OCI-LY1 (cell line): ENCODE data around the gene SUFU.

Source experiments
- H2AFZ ChIP-seq: fragments of 200-600 bp; sonication (generic), shearing (Covaris generic); 2 replicates; pipeline ENCODE4 v1.6.0; 2014; ENCODE audit warnings: antibody characterized with exemption, mild to moderate bottlenecking, low read length
- H3F3A ChIP-seq: fragments of 200-600 bp; sonication (generic), shearing (Covaris generic); 2 replicates; pipeline ENCODE4 v1.6.0; 2014; ENCODE audit warnings: mild to moderate bottlenecking, antibody characterized with exemption, low read length, moderate library complexity; ENCODE audit not compliant: insufficient read depth
- H3K27ac ChIP-seq: fragments of 200-600 bp; sonication (generic); 2 replicates; pipeline ENCODE4 v1.5.1; 2014; ENCODE audit warnings: low read length, mixed run types, mild to moderate bottlenecking, low read depth; ENCODE audit not compliant: poor library complexity, severe bottlenecking
- H3K27me3 ChIP-seq: fragments of 200-600 bp; sonication (generic); 2 replicates; pipeline ENCODE4 v1.6.0; 2014; ENCODE audit warnings: antibody characterized with exemption, mild to moderate bottlenecking, low read length, moderate library complexity; ENCODE audit not compliant: insufficient read depth
- H3K36me3 ChIP-seq: fragments of 200-600 bp; sonication (generic); 2 replicates; pipeline ENCODE4 v1.6.1; 2014; ENCODE audit warnings: mild to moderate bottlenecking, antibody characterized with exemption, low read length, moderate library complexity, mixed read lengths; ENCODE audit not compliant: insufficient read depth
- H3K4me1 ChIP-seq: fragments of 200-600 bp; sonication (generic); 2 replicates; pipeline ENCODE4 v1.5.1; 2014; ENCODE audit warnings: mild to moderate bottlenecking, low read length, moderate library complexity; ENCODE audit not compliant: insufficient read depth, severe bottlenecking
- H3K4me2 ChIP-seq: fragments of 200-600 bp; sonication (generic), shearing (Covaris generic); 2 replicates; pipeline ENCODE4 v1.6.1; 2014; ENCODE audit warnings: low read length
- H3K4me3 ChIP-seq: fragments of 200-600 bp; sonication (generic); 2 replicates; pipeline ENCODE4 v1.5.1; 2014; ENCODE audit warnings: low read length, low read depth, mild to moderate bottlenecking, mixed read lengths; ENCODE audit not compliant: poor library complexity, severe bottlenecking
- H3K79me2 ChIP-seq: fragments of 200-600 bp; shearing (Covaris generic); 2 replicates; pipeline ENCODE4 v1.6.1; 2016; ENCODE audit warnings: mixed run types, low read length, mixed read lengths; ENCODE audit not compliant: insufficient read depth
- H3K9ac ChIP-seq: fragments of 200-600 bp; sonication (generic), shearing (Covaris generic); 2 replicates; pipeline ENCODE4 v1.6.1; 2014; ENCODE audit warnings: mild to moderate bottlenecking, low read length, mixed read lengths
- H3K9me2 ChIP-seq: fragments of 200-600 bp; sonication (generic), shearing (Covaris generic); 2 replicates; pipeline ENCODE4 v1.6.1; 2014; ENCODE audit warnings: low read depth, mild to moderate bottlenecking, low read length, mixed read lengths
- H3K9me3 ChIP-seq: fragments of 200-600 bp; shearing (Covaris generic); 2 replicates; pipeline ENCODE4 v1.6.1; 2014; ENCODE audit warnings: low read length, mixed read lengths
- H4K20me1 ChIP-seq: fragments of 200-600 bp; sonication (generic), shearing (Covaris generic); 2 replicates; pipeline ENCODE4 v1.6.0; 2016; ENCODE audit warnings: mild to moderate bottlenecking, low read length; ENCODE audit not compliant: insufficient read depth
- CTCF ChIP-seq: fragments of 200-600 bp; sonication (generic), shearing (Covaris generic); IDR thresholded peaks from 2 replicates; pipeline ENCODE4 v1.5.1; 2017; ENCODE audit warnings: mild to moderate bottlenecking, antibody characterized with exemption, low read length, moderate library complexity, mixed read lengths
- EZH2 ChIP-seq: fragments of 200-600 bp; sonication (generic), shearing (Covaris generic); IDR thresholded peaks from 2 replicates; pipeline ENCODE4 v1.8.0; 2017; ENCODE audit warnings: borderline replicate concordance, mixed run types, mild to moderate bottlenecking, antibody characterized with exemption, low read length, moderate library complexity, mixed read lengths

The SUFU gene

DNA sequence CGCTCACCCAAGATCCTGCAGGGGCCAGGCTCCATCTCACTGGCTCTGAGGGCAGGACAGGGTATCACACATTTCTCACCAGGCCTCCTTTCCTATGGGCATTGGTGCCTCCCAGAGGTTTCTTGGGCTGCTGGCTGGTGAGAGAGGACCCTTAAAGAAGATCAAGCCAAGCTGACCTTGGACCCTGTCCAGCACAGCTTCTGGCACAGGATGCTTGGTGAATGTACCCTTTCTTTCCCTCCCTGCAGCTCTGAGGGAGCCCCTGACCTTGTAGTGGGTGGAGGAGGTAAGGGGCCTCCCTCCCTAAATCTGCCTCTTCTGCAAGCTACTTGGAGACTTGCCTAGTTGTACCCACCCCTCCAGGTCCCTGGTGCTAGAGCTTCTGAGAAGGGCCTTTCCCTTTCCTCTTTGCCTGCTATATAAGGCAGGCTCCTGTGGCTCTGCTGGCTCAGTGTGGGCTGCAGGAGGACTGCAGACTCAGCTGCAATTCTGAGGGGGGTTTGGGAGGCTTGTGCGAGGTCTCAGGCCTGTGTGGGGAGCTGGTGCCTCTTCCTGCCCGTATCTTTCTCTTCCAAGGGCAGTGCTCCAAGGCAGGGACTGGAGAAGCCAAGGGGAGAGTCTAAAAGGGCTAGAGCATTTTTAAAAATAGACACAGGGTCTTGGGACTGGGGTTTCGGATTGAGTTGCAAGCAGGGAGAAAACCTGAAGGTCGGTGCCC is 128.8 kb downstream of the SUFU start:
- no peak overlapping the region for H3K9ac ChIP-seq
- no peaks in the 10 kb centered on the region for H3K9me2 ChIP-seq
- no peak overlapping the region for H3K27ac ChIP-seq
- no peaks in the 10 kb centered on the region for H4K20me1 ChIP-seq
- no peaks in the 10 kb centered on the region for H3K79me2 ChIP-seq
- TF ChIP-seq EZH2 (no peak), CTCF (no peak)
- no peaks in the 10 kb centered on the region for H3K9me3 ChIP-seq
- H3F3A ChIP-seq, result no peaks in the 10 kb centered on the region
- H3K27me3 ChIP-seq, result no peaks in the 10 kb centered on the region
- no peak overlapping the region for H3K4me3 ChIP-seq
- no peaks in the 10 kb centered on the region for H3K36me3 ChIP-seq
- H2AFZ ChIP-seq, result no peak overlapping the region
- H3K4me2 ChIP-seq, result no peak overlapping the region
- peaks cover 9% of the 10 kb centered on the region for H3K4me1 ChIP-seq

DNA sequence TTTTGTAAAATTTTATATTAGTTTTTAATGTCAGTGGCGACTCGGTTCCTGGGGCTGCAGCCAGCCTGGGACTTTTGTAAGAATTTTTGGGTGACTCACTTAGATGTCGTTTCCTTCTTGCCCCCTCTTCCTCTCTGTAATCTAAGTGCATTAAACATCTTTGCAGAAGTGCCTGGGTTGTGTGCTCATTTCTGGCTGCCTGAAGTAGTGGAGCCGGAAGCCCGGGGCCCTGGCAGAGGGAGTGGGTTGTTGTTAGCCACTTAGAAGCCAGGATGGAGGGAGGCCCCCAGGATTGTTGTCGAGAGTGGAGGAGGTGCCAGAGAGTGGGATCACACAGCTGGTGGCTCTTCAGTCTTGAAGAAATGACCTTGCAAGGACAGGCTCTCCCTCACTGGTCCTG is 129.5 kb downstream of the SUFU start:
- TF ChIP-seq EZH2 (no peak), CTCF (no peak)
- H3K36me3 ChIP-seq, result no peaks in the 10 kb centered on the region
- no peaks in the 10 kb centered on the region for H3K9me2 ChIP-seq
- peaks cover 9% of the 10 kb centered on the region for H3K4me1 ChIP-seq
- no peak overlapping the region for H2AFZ ChIP-seq
- no peak overlapping the region for H3K4me2 ChIP-seq
- no peaks in the 10 kb centered on the region for H3K27me3 ChIP-seq
- H3K9ac ChIP-seq, result no peak overlapping the region
- H3K27ac ChIP-seq, result no peak overlapping the region
- H3F3A ChIP-seq, result no peaks in the 10 kb centered on the region
- no peaks in the 10 kb centered on the region for H3K9me3 ChIP-seq
- H3K4me3 ChIP-seq, result no peak overlapping the region
- no peaks in the 10 kb centered on the region for H4K20me1 ChIP-seq
- no peaks in the 10 kb centered on the region for H3K79me2 ChIP-seq

DNA sequence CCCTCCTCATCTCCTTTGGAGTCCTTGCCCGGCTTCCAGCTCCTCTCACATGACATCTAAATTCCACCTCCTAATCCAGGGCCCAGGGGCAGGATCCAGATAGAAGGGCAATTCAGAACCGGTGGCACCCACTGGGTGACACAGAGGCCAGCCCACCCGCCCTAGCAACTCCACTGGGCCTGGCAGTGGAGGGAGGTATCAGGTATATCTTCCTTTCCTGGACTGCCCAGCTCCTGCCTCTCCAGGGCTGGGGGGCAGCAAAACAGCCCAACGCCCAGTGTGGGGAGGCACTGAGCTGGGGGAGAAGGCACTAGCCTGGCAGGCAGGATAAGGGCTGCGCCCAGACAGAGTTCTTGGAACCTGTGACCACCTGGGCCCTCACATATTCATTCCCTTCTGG is 130.1 kb downstream of the SUFU start:
- H3K79me2 ChIP-seq, result no peaks in the 10 kb centered on the region
- no peak overlapping the region for H3K4me3 ChIP-seq
- no peaks in the 10 kb centered on the region for H3K36me3 ChIP-seq
- H3K4me2 ChIP-seq, result no peak overlapping the region
- H3F3A ChIP-seq, result no peaks in the 10 kb centered on the region
- H3K27ac ChIP-seq, result no peak overlapping the region
- TF ChIP-seq CTCF (no peak), EZH2 (no peak)
- no peaks in the 10 kb centered on the region for H4K20me1 ChIP-seq
- H3K4me1 ChIP-seq, result peaks cover 9% of the 10 kb centered on the region
- H3K9me2 ChIP-seq, result no peaks in the 10 kb centered on the region
- no peaks in the 10 kb centered on the region for H3K9me3 ChIP-seq
- H3K27me3 ChIP-seq, result no peaks in the 10 kb centered on the region
- no peak overlapping the region for H3K9ac ChIP-seq
- no peak overlapping the region for H2AFZ ChIP-seq
